ENCODE data around the gene PER2.

DNA sequence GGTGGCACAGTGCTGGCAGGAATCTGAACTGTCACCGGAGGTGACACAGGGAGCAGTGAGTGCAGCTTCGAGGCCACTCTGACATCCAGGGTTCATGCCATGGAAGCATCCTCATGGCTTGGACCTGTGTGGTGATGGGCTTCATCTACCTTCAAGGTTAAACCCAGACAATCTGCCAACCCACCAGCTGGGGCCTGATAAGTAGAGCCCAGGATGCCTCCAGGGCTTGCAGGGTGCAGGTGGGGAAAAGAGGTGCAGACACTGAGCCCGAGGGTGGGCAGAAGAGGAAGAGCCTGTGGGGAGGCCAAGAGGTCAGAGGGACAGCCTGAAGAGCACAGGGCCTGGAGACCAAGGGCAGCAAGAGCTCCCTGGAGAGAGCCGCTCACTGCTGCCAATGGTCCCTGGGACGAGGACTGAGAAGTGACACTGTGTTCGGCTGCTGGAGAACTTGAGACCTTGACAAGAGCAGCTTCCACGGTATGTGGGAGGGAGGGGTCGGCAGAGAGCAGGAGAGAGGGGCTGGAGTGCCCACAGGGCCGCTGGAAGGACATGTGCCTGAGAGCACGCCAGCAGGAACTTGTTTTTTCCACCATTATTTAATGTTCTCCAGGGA is 40.5 kb downstream of the PER2 start:
- TF ChIP-seq, protein P1, sequence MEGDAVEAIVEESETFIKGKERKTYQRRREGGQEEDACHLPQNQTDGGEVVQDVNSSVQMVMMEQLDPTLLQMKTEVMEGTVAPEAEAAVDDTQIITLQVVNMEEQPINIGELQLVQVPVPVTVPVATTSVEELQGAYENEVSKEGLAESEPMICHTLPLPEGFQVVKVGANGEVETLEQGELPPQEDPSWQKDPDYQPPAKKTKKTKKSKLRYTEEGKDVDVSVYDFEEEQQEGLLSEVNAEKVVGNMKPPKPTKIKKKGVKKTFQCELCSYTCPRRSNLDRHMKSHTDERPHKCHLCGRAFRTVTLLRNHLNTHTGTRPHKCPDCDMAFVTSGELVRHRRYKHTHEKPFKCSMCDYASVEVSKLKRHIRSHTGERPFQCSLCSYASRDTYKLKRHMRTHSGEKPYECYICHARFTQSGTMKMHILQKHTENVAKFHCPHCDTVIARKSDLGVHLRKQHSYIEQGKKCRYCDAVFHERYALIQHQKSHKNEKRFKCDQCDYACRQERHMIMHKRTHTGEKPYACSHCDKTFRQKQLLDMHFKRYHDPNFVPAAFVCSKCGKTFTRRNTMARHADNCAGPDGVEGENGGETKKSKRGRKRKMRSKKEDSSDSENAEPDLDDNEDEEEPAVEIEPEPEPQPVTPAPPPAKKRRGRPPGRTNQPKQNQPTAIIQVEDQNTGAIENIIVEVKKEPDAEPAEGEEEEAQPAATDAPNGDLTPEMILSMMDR (IDR thresholded peaks at IDR 0.05 in 4 of 5, conservative IDR thresholded peaks at IDR 0.05 in 1 of 5): no peak
- TF ChIP-seq POLR2A (IDR thresholded peaks at IDR 0.05): no peak

All from gastrocnemius medialis (tissue), 4 donors.